Stimulated activated CD4-positive, alpha-beta T cell treated with anti-CD3 and anti-CD28 coated beads, TNF-alpha, amount 100 ng/mL, for 1 hour (primary cell): ENCODE data around the gene RGPD8.
"Not testable (repeated sequence)": the region's sequence is repeated elsewhere in the genome, so short reads cannot be mapped to it uniquely, and the experiment has no call there.

Source experiments
- DNase-seq, 3 donors: peaks; one replicate each; pipeline ENCODE4 v3.0.0-alpha.2; 2020; ENCODE audit warnings: low read depth in 3 of 3, low spot score in 1 of 3

Gene RGPD8

DNA sequence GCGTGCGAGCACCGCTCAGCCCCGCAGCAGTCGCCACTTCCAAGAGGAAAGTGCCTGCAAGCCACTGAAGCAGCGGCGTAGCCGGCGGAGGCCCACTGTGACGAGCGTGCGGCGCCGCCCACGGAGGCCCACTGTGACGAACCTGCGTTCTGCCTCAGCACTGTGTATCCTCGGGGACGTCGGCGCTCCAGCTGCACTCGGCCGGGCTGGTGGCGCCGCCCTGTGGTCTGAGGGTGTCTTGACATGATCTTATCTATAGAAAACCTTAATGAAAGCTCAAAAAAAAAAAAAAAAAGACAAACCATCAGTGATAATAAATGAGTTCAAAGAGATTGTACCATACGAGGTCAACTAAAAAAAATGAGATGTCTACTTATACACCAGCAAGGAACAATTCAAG lies at the start of gene RGPD8:
RGPD8 (minus strand) TSS at position 166 of the 400 bp plus-strand sequence. CDS start 192 bp downstream, outside the sequence.
- DNase-seq = peak; percentile 67 to 85 (median 75)

DNA sequence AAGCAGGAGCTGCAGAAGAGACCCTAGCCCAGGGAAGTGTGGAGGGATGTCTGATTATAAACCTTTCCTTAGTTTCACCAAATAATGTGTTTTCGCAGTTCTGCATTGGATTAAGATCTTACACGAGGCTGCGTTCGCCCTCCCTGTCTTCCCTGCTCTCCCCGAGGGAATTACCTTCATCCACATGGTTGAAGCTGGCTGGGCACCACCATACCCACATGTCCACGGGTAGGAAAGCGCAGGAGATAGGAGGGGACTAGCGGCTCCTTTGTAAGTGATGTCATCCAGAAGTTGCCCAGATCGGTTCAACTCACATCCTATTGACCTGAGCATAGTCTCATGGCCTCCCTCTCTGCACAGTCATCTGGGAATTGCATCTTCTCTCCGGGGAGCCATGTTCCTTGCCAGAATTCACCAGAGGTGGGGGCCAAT lies 49.6 kb upstream of the RGPD8 start:
- DNase-seq = no peak

DNA sequence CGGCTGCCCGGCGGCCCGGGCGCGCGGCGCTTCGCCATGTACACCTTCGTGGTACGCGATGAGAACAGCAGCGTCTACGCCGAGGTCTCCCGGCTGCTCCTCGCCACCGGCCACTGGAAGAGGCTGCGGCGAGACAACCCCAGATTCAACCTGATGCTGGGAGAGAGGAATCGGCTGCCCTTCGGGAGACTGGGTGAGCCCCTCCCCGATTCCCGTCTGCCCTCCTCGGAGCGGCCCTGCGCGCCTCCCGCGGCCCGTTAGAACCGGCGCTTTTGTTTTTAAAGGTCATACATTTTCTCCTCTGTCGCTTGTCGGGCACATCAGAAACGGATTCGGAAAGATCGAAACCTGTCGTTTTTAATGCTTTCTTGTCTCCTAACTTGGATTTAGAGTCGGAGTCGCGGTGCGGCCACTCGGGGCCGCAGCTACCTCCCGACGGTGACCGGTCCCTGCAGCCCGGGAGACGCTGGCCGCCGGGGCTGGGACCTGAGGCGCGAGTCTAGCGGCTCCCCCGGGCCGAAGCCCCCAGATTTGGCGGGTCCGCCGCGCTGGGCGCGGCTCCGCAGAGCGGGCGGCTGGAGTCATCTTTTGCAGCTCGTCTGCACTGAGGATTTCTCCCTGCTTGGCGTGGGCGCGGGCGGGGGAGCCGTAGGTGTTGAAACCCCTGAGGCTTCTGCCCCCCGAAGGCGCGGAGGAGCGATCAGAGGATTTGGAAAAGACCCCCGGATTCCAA lies 49.0 kb upstream of the RGPD8 start:
- DNase-seq = peak in 1 of 3 donors; percentile 17

DNA sequence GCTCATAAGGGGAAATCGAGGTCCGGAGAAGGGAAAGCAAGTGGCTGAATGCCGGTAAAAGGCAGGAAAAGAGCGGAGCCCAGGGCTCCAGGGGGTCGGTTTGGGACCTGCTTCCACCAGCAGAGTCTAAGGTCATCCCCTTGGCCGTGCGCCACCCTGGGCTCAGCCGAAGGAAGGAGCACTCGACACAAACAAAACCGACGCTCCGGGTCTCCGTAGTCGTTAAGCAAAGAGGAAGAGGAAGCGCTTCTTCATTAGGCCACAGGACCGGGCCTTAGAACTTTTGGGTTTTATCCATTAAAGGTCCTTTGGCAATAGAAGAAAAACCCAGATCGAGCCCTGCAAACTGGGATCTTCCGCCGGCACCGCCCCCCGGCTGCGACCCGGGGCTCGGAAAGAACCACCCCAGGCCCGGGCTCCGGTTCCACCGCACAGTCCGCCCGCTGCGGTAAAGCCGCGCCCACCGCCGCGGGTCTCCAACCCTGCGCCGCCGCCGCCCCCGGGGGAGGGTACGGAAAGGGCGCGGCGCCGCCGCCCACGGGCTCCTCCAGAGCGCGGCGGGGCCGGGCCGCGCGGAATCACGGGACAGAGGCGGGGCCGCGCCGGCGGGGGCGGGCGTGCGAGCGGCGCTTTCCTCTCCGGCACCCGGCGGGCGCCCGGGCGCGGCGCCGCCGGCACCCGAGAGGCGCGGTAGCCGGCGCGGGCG lies 48.2 kb upstream of the RGPD8 start, which contains the start of gene TTL:
TTL (plus strand) TSS at position 629 of the 706 bp plus-strand sequence. CDS start 189 bp downstream, outside the sequence.
- DNase-seq = peak in 2 of 3 donors; percentile 57 to 78

DNA sequence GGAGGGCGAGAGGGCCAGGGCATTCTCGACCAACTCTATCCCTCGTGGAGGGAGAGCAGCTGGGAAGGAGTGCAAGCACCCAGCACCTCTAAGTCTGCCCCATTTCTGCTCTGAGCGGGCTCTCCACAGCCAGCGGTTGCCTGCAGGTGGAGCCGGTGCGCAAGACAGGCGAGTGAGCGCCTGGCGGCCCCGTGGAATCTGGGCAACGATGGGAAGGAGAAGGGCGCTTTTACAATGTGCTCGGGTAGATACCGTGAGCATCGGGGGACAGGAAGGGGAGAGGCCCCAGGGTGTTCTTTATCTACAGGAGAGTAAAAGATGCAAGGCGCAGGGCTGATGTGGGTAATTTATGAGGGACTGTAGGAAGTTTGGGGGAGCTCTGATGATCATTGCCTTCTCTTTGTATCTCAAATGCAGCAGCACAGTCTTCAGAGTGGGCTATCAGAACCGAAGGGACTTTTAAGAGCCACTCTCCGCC lies 47.6 kb upstream of the RGPD8 start:
- peak; percentile 43 to 67 (median 54) for DNase-seq

DNA sequence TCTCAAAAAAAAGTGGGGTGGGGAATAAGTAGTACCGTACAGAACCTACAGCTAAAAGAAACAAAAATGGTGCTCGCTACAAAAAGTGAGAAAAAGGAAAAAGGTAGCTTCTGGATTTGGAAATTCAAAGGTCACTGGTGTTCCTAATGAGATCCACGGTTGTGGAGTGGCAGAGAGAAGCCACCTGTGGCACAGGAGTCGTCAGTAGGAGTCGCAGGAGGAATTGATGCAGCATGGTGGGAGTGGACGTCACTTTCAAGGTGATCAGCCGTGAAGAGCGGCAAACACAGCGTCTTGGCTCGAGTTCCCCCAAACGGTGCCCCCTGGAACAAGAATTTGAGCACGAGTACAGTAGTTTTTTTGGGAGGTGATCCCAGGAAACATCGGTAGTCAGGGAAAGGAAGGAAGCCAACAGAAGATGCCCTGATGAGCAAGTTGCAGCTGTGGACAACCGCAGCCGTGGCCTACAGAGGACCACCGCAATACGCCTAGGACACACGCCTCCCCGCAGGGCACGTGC lies 47.1 kb upstream of the RGPD8 start:
- no peak for DNase-seq

DNA sequence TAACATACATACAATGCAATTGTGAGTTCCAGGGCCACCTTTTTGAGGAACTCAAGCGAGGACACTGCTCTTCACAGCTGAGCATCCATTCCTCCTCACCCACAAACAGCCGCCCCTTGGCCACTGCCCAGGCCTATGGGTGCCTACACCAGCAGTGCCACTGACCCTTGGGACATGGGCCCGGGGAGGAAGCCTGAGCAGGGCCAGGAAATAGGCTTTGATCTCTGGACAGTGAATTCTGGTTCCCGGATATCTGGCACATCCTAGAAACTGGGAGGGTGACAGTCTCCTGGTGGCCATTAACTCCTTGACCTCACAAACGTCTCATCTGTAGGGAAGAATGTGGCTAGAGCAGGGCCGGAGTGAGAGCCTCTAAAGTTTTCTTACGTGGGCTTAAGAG lies 43.0 kb upstream of the RGPD8 start:
- no peak for DNase-seq

DNA sequence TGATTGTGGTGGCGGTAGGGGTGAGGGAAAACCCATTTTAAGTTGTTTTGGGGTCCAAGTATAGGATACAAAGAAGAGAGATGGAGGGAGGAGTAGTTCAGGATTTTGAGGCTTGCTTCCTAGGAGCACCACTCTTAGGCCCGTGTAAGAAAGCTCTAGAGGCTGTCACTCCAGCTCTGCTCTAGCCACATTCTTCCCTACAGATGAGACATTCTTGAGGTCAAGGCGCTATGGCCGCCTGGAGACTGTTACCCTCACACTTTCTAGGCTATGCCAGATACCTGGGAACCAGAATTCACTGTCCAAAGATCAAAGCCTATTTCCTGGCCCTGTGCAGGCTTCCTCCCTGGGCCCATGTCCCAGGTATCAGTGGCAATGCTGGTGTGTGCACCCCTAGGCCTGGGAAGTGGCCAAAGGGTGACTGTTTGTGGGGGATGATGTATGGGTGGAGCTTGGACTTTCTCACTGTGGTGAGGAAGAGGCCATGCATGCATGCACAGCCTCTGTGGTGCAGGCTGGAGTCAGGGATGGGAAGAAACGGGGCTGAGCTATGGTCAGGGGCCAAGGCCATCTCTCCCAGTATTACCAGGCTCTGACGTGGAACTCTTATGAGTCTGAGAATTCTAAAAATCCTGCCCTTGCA lies 41.5 kb upstream of the RGPD8 start:
- no peak for DNase-seq

DNA sequence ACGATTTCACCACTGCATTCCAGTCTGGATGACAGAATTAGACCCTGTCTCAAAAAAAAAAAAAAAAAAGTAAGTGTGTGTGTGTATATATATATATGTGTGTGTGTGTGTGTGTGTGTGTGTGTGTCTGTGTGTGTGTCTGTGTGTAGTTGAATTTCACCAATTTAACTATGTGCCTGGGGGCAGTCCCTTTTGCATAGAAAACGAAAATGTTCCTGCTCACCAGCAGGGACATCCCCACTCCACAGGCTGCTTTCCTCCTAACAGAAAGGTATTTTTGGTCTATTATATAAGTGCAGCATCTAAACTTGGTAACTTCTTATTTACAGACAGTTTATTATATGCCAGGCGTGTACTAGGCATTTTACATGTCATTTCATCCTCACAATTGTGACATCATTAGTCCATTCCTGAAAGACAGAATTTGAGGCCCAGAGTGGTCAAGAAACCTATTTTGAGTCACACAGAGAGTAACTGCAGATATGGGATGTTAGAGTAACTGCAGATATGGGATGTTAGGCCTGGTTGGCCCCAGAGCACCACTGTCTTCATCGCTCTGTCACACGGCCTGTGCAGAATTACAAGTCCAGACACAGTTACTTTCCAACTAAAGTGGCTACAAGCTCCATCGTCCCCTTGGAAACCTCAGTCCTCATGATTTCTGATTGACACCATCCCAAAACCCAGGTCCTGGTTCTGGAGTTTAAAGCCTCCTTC lies 39.3 kb upstream of the RGPD8 start:
- DNase-seq = no peak

DNA sequence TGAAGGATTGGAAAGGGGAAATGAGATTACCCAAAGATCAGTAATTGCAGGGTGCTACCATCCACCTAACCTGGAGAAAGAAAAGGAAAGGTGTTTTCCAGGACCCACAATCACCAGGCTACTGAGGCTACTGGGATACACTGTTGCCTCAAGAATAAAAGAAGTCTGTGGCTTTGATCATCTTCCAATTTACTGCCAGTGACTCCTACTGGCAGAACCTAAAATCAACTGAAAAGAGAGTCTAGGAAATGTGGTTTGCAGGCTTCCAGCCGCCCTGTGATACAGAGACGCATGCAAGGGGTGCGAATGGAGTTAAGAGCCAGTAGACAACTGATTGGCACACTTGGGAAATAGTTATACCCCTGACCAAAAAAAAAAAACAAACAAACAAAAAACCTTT lies 31.9 kb upstream of the RGPD8 start:
- no peak for DNase-seq

DNA sequence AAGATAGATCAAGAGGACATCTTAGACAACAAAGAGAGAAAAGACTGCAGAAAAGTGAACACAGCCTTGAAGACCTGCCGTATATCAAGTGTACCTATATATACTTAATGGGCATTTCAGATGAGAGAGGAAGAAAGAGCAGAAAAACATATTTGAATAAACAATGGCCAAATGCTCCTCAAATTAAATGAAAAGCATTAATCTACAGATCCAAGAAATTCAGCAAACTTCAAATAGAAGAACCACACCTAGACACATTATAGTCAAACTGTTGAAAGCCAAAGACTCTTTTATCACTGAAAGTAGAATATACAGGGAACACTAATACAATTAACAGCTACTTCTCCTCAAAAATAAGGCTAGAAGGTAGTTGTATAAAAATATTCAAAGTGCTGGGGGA lies 29.8 kb upstream of the RGPD8 start:
- no peak for DNase-seq

DNA sequence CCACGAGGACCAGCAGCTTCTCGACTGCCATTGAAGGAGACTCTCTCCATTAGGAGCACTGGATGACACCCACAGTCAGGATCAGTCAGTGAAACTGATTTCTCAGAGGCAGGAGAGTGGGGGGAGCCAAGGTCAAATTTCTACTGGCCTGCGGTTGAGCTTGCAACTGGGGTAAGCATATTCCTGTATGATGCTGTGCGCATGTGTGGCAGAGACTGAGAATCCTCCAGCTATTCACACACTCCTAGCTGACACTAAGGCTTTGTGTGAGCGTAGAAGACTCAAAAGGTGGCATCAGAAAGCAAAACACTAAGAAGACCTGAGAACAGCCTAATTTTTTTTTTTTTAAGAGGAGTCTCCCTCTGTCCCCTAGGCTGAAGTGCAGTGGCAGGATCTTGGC lies 28.7 kb upstream of the RGPD8 start:
- DNase-seq = no peak

DNA sequence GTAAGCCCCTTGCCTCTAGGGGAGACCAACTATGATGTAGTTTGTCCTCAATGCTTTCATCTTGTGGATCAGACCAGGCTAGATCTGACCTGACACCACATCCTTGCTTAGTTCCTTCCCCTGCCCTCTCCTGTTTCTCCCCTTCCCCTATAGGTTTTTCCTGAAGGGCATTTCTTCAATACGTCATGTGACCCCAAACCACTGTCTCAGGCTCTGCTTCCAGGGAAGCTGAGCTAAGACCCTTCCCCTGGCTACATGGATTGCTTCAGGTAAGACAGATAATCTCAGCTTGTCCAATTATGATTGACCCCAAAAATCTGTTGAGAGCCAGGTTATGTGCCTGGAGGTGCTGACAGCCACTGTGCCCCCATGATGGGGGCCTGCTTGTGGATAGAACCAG lies 25.9 kb upstream of the RGPD8 start:
- DNase-seq = no peak

DNA sequence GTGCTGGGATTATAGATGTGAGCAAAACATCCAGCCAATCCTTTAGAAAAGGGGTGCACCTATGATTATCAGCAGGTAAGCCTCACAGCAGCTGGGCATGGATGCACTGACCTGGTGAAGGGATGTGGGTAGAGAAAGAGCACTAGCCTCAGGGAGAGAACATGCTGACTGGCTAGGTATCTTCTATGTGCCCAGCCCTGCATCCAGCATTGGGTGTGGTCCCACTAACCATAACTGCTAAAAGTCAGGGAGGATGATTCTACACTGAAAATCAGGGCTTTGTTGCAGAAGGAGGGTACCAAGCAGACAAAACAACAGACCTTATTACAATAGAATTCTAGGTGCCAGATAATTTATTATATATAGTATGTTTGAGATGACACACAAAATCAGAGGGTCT lies 21.1 kb upstream of the RGPD8 start:
- no peak for DNase-seq

DNA sequence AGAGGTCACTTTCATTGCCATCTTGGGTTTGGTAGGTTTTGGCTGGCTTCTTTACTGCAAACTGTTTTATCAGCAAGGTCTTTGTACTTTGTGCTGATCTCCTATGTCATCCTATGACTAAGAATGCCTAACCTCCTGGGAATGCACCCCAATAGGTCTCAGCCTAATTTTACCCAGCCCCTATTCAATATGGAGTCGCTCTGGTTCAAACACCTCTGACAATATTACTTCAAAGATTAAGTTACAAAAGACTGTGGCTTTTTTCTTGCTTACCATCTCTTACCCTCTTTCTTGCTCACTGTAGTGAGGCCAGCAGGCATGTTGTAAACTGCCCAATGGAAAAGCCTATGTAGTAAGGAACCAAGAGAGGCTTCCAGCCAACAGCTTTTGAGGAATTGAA lies 17.9 kb upstream of the RGPD8 start:
- DNase-seq = no peak

DNA sequence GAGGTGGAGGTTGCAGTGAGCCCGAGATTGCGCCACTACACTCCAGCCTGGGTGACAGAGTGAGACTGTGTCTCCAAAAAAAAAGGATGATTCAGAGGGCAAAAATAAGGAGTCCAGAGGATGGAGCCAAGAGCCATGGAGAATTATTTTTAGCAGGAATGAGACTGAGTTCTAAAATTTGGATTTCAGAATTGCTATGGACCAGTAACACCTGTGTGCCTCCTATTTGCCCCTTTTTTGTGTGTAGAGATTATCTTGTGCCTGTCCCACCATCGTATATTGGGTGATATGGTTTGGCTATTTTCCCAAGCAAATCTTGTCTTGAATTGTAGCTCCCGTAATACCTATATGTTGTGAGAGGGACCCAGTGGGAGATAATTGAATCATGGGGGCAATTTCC lies 16.4 kb upstream of the RGPD8 start:
- no peak for DNase-seq

DNA sequence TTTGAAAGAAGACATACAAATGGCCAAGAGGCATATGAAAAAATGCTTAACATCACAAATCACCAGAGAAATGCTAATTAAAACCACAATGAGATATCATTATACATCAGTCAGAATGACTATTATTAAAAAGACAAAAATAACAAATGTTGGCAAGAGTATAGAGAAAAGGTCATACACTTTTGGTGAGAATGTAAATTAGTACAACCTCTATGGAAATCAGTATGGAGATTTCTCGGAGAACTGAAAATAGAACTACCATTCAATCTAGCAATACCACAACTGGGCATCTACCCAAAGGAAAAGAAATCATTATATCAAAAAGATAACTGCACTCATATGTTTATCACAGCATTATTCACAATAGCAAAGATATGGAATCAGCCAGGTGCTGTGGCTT lies 10.8 kb upstream of the RGPD8 start:
- DNase-seq = not testable (repeated sequence)

DNA sequence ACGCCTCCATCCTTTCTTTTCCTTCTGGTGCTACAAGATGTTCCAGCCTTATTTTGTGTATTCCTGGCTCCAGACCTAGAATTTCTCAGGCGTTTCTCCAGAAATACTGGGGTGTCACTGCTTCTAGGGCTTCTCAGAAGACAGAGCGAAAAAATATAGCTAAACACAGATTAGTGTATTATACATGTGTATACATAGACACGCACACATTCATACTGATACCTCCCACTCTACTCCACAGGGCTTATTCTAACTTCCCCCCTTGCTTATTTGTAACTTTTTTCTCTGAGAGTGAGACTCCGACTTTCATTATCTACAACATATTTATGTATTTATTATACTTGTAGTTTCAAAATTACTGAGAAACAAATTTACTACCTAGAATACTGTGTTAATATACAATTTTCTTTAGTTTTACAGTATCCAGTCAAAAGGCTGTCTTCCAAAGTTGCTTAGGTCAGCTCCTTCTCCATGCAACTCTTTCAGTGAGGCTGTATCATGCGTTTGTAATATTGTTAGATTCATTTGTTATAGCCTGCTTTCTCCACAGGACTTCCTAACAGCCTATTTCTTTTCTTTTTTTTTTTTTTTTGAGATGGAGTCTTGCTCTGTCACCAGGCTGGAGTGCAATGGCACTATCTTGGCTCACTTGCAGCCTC lies 5.3 kb upstream of the RGPD8 start:
- not testable (repeated sequence) for DNase-seq

DNA sequence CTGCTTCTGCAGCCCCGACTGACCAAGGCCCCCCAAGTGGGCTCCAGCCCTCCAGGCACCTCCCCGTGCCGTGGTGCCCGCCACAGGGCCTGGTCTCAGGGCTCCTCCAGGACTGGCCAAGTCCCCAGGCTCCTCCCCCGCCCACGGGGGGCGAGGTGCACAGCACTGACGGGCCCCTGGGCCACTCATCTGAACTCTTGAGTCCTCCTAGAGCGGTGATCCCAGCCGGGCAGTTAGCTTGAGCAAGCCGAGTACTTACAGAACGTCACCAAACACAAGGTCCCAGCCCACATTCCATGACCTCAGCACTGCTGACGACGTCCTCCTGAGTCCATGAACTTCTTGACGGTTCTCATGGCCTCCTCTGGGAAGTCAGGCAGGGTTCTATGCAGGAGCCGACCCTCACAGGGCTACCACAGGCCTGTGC lies 4.0 kb upstream of the RGPD8 start:
- not testable (repeated sequence) for DNase-seq

DNA sequence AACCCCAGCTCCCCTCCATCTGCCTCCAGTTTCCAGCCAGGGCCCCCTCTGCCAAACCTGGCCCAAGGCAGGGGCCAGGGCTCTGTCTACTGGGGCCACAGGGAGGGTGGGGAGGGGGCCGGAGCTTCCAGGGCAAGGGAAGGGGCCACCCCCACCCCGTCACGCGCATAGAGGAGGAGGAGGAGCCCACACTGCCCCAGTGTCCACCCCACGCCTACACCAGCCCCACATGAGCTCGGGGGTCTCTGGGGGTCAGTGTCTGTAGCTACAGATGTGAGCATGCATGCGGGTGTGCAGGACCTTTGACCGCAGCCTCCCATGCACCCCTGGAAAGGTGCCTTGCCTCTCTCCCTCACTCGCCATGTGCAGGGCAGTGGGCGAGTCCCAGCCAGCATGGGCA lies 3.5 kb upstream of the RGPD8 start:
- DNase-seq = not testable (repeated sequence)
